Uterus (tissue), 4 donors: ENCODE data around the gene SLC6A9. TPM values are rescaled to one million over a fixed set of nuclear protein-coding genes. Genes with fewer than 3 reads are reported as not detected.

Experiments
- DNase-seq, 2 donors: peaks; one replicate each; pipeline ENCODE4 v3.0.0-alpha.2; 2019 to 2020
- H3K27ac ChIP-seq, 2 donors: fragments of 200-600 bp; sonication (generic); 1 replicate in 1 of 2; 2 replicates in 1 of 2; pipeline ENCODE4 v1.5.1; 2016 to 2018
- H3K27me3 ChIP-seq, 2 donors: fragments of 200-600 bp; sonication (generic); one replicate each; pipeline ENCODE4 v1.5.1; 2018 to 2019; ENCODE audit warnings: control low read depth in 1 of 2
- H3K36me3 ChIP-seq, 2 donors: fragments of 200-600 bp; sonication (generic); one replicate each; pipeline ENCODE4 v1.5.1; 2019; ENCODE audit warnings: control low read depth in 1 of 2
- H3K4me1 ChIP-seq, 2 donors: fragments of 200-600 bp; sonication (generic); one replicate each; pipeline ENCODE4 v1.5.1; 2018 to 2019; ENCODE audit warnings: control low read depth in 1 of 2
- H3K4me3 ChIP-seq, 2 donors: fragments of 200-600 bp; sonication (generic); 1 replicate in 1 of 2; 2 replicates in 1 of 2; pipeline ENCODE4 v1.5.1; 2018 to 2019; ENCODE audit warnings: mild to moderate bottlenecking in 1 of 2
- H3K9me3 ChIP-seq, 2 donors: fragments of 200-600 bp; sonication (generic); one replicate each; pipeline ENCODE4 v1.5.1; 2019; ENCODE audit warnings: control low read depth in 1 of 2
- CTCF ChIP-seq, 4 experiments: fragments of 200-600 bp in 2 of 4; fragments of 450-650 bp in 2 of 4; sonication (generic) in 2 of 4; IDR thresholded peaks; one replicate each; pipeline ENCODE4 v1.5.1; 2016 to 2019; ENCODE audit warnings: antibody characterized with exemption in 4 of 4, mild to moderate bottlenecking in 2 of 4, moderate library complexity in 1 of 4
- POLR2A ChIP-seq, 2 donors: fragments of 450-650 bp; IDR thresholded peaks; one replicate each; pipeline ENCODE4 v1.6.1; 2016; ENCODE audit warnings: antibody characterized with exemption in 2 of 2, mild to moderate bottlenecking in 1 of 2, moderate library complexity in 1 of 2
- intact Hi-C: fragments of 100-400 bp; cut with DNase I; formaldehyde crosslinking; loops from one replicate; pipeline ENCODE4 v1.15.1; 2023; ENCODE audit warnings: low total_unique reads
- total RNA-seq, 4 donors: library from RNA; depleted of rRNA in 3 of 4; stranded (reverse); fragments of >200 nt in 3 of 4; gene quantifications; one replicate each; pipeline versions ENCODE4 v1.1.0 to v1.2.4, GENCODE V29; 2014 to 2023
- donor health status: DM: yes; HTN: yes; CAD: no.

SLC6A9 gene
- total RNA-seq, 4 donors from 2014 or later = 4.6 to 30.9 (median 17.4) TPM

- Histone ChIP-seq H3K4me3 (no peak overlapping the region), H3K4me1 (peaks cover 0 to 15% of the 10 kb centered on the region in 2 donors), H3K27me3 (no peaks in the 10 kb centered on the region), H3K36me3 (no peaks in the 10 kb centered on the region), H3K27ac (no peak overlapping the region), H3K9me3 (no peaks in the 10 kb centered on the region)
- TF ChIP-seq POLR2A (IDR thresholded peaks at IDR 0.05) (no peak), CTCF (IDR thresholded peaks at IDR 0.05) (no peak)
- intact Hi-C loops = no loop called here
- DNase-seq = no peak
Measured at GRCh38 chr1:43951021-43951985, 80.0 kb downstream of the SLC6A9 start.

- Histone ChIP-seq H3K4me3 (no peak overlapping the region), H3K4me1 (peaks cover 0 to 15% of the 10 kb centered on the region in 2 donors), H3K27ac (no peak overlapping the region), H3K36me3 (no peaks in the 10 kb centered on the region), H3K9me3 (no peaks in the 10 kb centered on the region), H3K27me3 (no peaks in the 10 kb centered on the region)
- intact Hi-C loops = no loop called here
- TF ChIP-seq POLR2A (IDR thresholded peaks at IDR 0.05) = no peak
- TF ChIP-seq CTCF (IDR thresholded peaks at IDR 0.05) = no peak
- no peak for DNase-seq
Measured at GRCh38 chr1:43949678-43950077, 81.6 kb downstream of the SLC6A9 start.

DNA sequence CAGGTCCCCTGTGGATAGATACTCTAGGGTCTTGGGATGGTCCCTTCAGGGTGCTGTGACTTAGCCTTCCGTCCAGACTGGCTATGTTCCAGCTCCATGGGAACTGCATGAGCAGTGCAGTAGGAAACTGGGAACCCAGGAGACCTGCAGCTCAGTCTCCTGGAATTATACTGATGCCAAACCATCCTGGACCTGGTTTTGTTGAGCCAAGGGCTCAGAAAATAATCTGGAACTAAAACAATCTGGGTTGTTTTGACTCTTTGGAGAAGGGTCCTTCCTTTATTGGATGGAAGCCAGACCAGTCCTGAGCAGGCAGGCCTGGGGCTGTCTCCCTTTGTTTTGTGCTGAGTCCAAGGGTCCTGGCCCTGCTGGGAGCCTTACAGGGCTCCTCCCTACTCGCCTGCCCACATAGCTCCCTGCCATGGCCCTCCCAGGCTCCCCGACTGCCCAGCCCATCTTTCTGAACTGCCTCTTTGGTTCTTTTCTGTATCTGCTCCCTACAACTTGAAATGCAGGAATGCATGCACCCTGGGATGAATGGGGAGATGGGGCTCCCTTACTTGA, 83.3 kb downstream of the SLC6A9 start:
- Histone ChIP-seq H3K9me3 (no peaks in the 10 kb centered on the region), H3K36me3 (no peaks in the 10 kb centered on the region), H3K4me1 (peaks cover 0 to 15% of the 10 kb centered on the region in 2 donors), H3K27me3 (no peaks in the 10 kb centered on the region), H3K27ac (no peak overlapping the region), H3K4me3 (peak overlapping the region; percentile 67 to 72)
- DNase-seq = no peak
- intact Hi-C loops = no loop called here
- TF ChIP-seq CTCF (IDR thresholded peaks at IDR 0.05) = no peak
- TF ChIP-seq POLR2A (IDR thresholded peaks at IDR 0.05) = no peak

GRCh38 chr1:43947061-43947873, 84.0 kb downstream of the SLC6A9 start:
- Histone ChIP-seq H3K27ac (peak overlapping the region; percentile 92 to 95), H3K27me3 (no peaks in the 10 kb centered on the region), H3K4me1 (peaks cover 0 to 15% of the 10 kb centered on the region in 2 donors), H3K4me3 (peak overlapping the region; percentile 67 to 72), H3K9me3 (no peaks in the 10 kb centered on the region), H3K36me3 (no peaks in the 10 kb centered on the region)
- TF ChIP-seq CTCF (IDR thresholded peaks at IDR 0.05) = no peak
- TF ChIP-seq POLR2A (IDR thresholded peaks at IDR 0.05) = no peak
- intact Hi-C loops = no loop called here
- peak in 1 of 2 donors; percentile 43 for DNase-seq

Other genes with a start within 250 kb of the SLC6A9 start
- gene ARTN, start 97.7 kb downstream of the SLC6A9 start, total RNA-seq = 1 to 10 TPM in 2 of 4 donors, under 1 TPM in 1, not detected in 1; 0.48 to 2.7 (median 1.3) TPM
- gene IPO13, start 84.5 kb downstream of the SLC6A9 start, total RNA-seq = 10 to 100 TPM in 3 of 4 donors, 1 to 10 TPM in 1; 6.9 to 26.7 (median 18.0) TPM
- 10 to 100 TPM in 2 of 4 donors, 1 to 10 TPM in 2; 5.1 to 18.5 (median 12.3) TPM for gene DPH2, start 61.5 kb downstream of the SLC6A9 start, total RNA-seq
- gene ATP6V0B, start 56.5 kb downstream of the SLC6A9 start, total RNA-seq = 100 to 1,000 TPM in 1 of 4 donors, 10 to 100 TPM in 3; 49.6 to 183 (median 65.4) TPM
- gene B4GALT2, start 52.3 kb downstream of the SLC6A9 start, total RNA-seq = 10 to 100 TPM in 2 of 4 donors, 1 to 10 TPM in 2; 2.3 to 45.8 (median 18.5) TPM
- gene CCDC24, start 39.9 kb downstream of the SLC6A9 start, total RNA-seq = 10 to 100 TPM in 1 of 4 donors, 1 to 10 TPM in 2, not detected in 1; 3.1 to 10.6 (median 7.0) TPM
- gene KLF17, start 87.4 kb upstream of the SLC6A9 start, total RNA-seq = 1 to 10 TPM in 1 of 4 donors, under 1 TPM in 2, not detected in 1; 0.26 to 1.9 (median 0.58) TPM
- gene KLF18, start 110.2 kb upstream of the SLC6A9 start, total RNA-seq = not detected
- 10 to 100 TPM; 11.0 to 46.0 (median 25.3) TPM for gene DMAP1, start 182.0 kb upstream of the SLC6A9 start, total RNA-seq